Neural progenitor cell (in vitro differentiated cells): ENCODE data around the gene SCRN1. TPM values are rescaled to one million over a fixed set of nuclear protein-coding genes. Genes with fewer than 3 reads are reported as not detected.

ENCODE experiments used
- DNase-seq: peaks from one replicate; pipeline ENCODE4 v3.0.0-alpha.2; 2016; ENCODE audit warnings: low spot score
- H2AFZ ChIP-seq: fragments of 200-600 bp; sonication (generic); replicated peaks from 2 replicates; pipeline ENCODE4 v1.6.1; 2016; ENCODE audit warnings: antibody characterized with exemption
- H3F3A ChIP-seq: fragments of 200-600 bp; sonication (generic); 2 replicates; pipeline ENCODE4 v1.6.1; 2016; ENCODE audit warnings: antibody characterized with exemption, low read depth
- H3K27ac ChIP-seq: fragments of 200-600 bp; sonication (generic); 2 replicates; pipeline ENCODE4 v1.5.1; 2016; ENCODE audit warnings: mild to moderate bottlenecking
- H3K27me3 ChIP-seq: fragments of 200-600 bp; sonication (generic); 2 replicates; pipeline ENCODE4 v1.6.1; 2016; ENCODE audit warnings: mild to moderate bottlenecking, moderate library complexity
- H3K36me3 ChIP-seq: fragments of 200-600 bp; sonication (generic); 2 replicates; pipeline ENCODE4 v1.5.1; 2016
- H3K4me1 ChIP-seq: fragments of 200-600 bp; sonication (generic); 2 replicates; pipeline ENCODE4 v1.6.1; 2016; ENCODE audit warnings: mixed run types
- H3K4me2 ChIP-seq: fragments of 200-600 bp; sonication (generic); 2 replicates; pipeline ENCODE4 v1.6.1; 2016
- H3K4me3 ChIP-seq: fragments of 200-600 bp; sonication (generic); 2 replicates; pipeline ENCODE4 v1.5.1; 2016
- H3K79me2 ChIP-seq: fragments of 200-600 bp; sonication (generic); 2 replicates; pipeline ENCODE4 v1.6.1; 2016; ENCODE audit warnings: low read depth
- H3K9ac ChIP-seq: fragments of 200-600 bp; sonication (generic); 2 replicates; pipeline ENCODE4 v1.6.1; 2016
- H3K9me3 ChIP-seq: fragments of 200-600 bp; sonication (generic); 2 replicates; pipeline ENCODE4 v1.5.1; 2016; ENCODE audit warnings: low read depth
- H4K20me1 ChIP-seq: fragments of 200-600 bp; sonication (generic); 2 replicates; pipeline ENCODE4 v1.6.1; 2016; ENCODE audit warnings: low read depth
- H3K27ac Mint-ChIP-seq: 3 replicates; pipeline ENCODE4 v1.8.0; 2021; ENCODE audit warnings: mixed read lengths
- H3K27me3 Mint-ChIP-seq: 2 replicates; pipeline ENCODE4 v1.8.0; 2022; ENCODE audit warnings: low read depth, mild to moderate bottlenecking, inconsistent platforms, moderate library complexity, mixed read lengths; ENCODE audit not compliant: insufficient read depth
- H3K36me3 Mint-ChIP-seq: 3 replicates; pipeline ENCODE4 v1.8.0; 2021; ENCODE audit warnings: mixed read lengths
- H3K4me1 Mint-ChIP-seq: 3 replicates; pipeline ENCODE4 v1.8.0; 2021; ENCODE audit warnings: mixed read lengths
- H3K4me3 Mint-ChIP-seq: 3 replicates; pipeline ENCODE4 v1.8.0; 2021; ENCODE audit warnings: mild to moderate bottlenecking, moderate library complexity, mixed read lengths
- H3K9me3 Mint-ChIP-seq: 3 replicates; pipeline ENCODE4 v1.8.0; 2020; ENCODE audit warnings: mixed read lengths
- CTCF ChIP-seq: fragments of 200-600 bp; sonication (generic); IDR thresholded peaks from 2 replicates; pipeline ENCODE4 v1.5.1; 2017; ENCODE audit warnings: antibody characterized with exemption, mild to moderate bottlenecking
- EZH2 ChIP-seq: fragments of 200-600 bp; sonication (generic); IDR thresholded peaks from 2 replicates; pipeline ENCODE4 v1.6.1; 2017; ENCODE audit warnings: antibody characterized with exemption, mild to moderate bottlenecking, moderate library complexity
- EZH2phosphoT487 ChIP-seq: fragments of 200-600 bp; sonication (generic); IDR thresholded peaks from 2 replicates; pipeline ENCODE4 v1.6.1; 2017; ENCODE audit warnings: antibody characterized with exemption
- total RNA-seq: library from RNA; depleted of rRNA; stranded (reverse); fragments of >200 nt; gene quantifications from 2 replicates; pipeline ENCODE4 v1.2.3, GENCODE V29; 2015; ENCODE audit warnings: low replicate concordance

The SCRN1 gene
- total RNA-seq, 1 donor from 2014 or later = 106 TPM

DNA sequence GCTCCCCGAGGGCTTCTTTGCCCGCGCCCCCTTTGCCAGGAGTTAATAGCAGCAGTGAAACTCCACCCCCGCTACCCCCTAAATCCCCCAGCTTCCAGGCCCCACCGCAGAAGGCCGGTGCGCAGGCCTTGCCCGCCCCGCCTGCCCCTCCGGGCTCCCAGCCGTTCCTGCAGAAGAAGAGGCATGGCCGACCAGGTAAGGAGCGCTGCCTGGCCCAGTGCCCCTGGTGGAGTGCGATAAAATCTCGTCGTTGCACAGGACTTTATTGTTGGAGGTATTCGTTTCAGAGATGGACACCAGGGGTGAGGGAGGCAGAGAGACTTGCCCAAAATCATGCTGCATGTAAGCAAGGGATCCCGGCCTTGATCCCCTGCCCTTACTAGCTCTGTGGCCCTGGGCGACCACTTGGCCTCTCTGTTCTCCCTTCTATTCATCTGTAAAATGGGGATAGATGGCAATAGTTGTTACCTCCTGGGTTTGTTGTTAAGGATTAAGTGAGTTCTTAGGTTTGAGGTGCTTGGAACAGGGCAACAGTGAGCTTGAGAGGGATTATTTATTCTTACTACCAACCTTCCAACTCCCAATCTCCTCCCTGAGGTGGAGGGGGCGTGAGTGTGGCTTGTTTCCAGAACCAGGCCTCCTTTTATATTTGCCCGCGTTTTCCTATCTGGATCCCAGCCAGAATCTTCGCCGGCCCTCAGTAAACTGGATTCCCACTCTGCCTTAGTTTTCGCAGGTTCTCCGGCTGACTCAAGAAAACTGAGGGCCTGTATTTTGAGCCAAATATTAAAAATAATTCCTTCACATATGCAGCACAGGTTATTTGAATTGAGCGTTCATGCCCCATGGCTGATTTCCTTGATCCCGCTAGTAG lies 105.0 kb downstream of the SCRN1 start:
- Mint-ChIP-seq H3K4me1 (peaks cover 15% of the 10 kb centered on the region), H3K27ac (no peak overlapping the region), H3K4me3 (no peak overlapping the region), H3K9me3 (no peaks in the 10 kb centered on the region), H3K27me3 (peaks cover 17% of the 10 kb centered on the region), H3K36me3 (no peaks in the 10 kb centered on the region)
- H3K79me2 ChIP-seq = no peaks in the 10 kb centered on the region
- H3K9ac ChIP-seq = no peak overlapping the region
- H4K20me1 ChIP-seq = no peaks in the 10 kb centered on the region
- peaks cover 28% of the 10 kb centered on the region for H3F3A ChIP-seq
- H3K9me3 ChIP-seq = no peaks in the 10 kb centered on the region
- peak; percentile 40 for TF ChIP-seq EZH2
- TF ChIP-seq EZH2phosphoT487 = no peak
- TF ChIP-seq CTCF = peak; percentile 47
- peak overlapping the region; percentile 63 for H2AFZ ChIP-seq
- H3K27ac ChIP-seq = no peak overlapping the region
- H3K4me2 ChIP-seq = peak overlapping the region; percentile 79
- H3K36me3 ChIP-seq = no peaks in the 10 kb centered on the region
- peaks cover 14% of the 10 kb centered on the region for H3K27me3 ChIP-seq
- DNase-seq = no peak
- peak overlapping the region; percentile 51 for H3K4me3 ChIP-seq
- H3K4me1 ChIP-seq = peaks cover 11% of the 10 kb centered on the region

- peak overlapping the region; percentile 51 for H3K4me3 ChIP-seq
- no peak for TF ChIP-seq EZH2phosphoT487
- TF ChIP-seq CTCF = no peak
- no peak for TF ChIP-seq EZH2
- DNase-seq = peak; percentile 78
- H3K9ac ChIP-seq = no peak overlapping the region
- no peaks in the 10 kb centered on the region for H3K9me3 ChIP-seq
- no peaks in the 10 kb centered on the region for H4K20me1 ChIP-seq
- peak overlapping the region; percentile 79 for H3K4me2 ChIP-seq
- H3K27me3 ChIP-seq = peaks cover 14% of the 10 kb centered on the region
- H3K9me3 Mint-ChIP-seq = no peaks in the 10 kb centered on the region
- peaks cover 11% of the 10 kb centered on the region for H3K4me1 ChIP-seq
- H3K36me3 ChIP-seq = no peaks in the 10 kb centered on the region
- no peak overlapping the region for H3K27ac Mint-ChIP-seq
- no peaks in the 10 kb centered on the region for H3K79me2 ChIP-seq
- peaks cover 14% of the 10 kb centered on the region for H3K27me3 Mint-ChIP-seq
- peaks cover 15% of the 10 kb centered on the region for H3K4me1 Mint-ChIP-seq
- H3F3A ChIP-seq = peaks cover 28% of the 10 kb centered on the region
- peak overlapping the region; percentile 63 for H2AFZ ChIP-seq
- H3K27ac ChIP-seq = no peak overlapping the region
- H3K36me3 Mint-ChIP-seq = no peaks in the 10 kb centered on the region
- H3K4me3 Mint-ChIP-seq = peak overlapping the region; percentile 62
Observed at GRCh38 chr7:29883462-29884398, 105.9 kb downstream of the SCRN1 start.

GRCh38 chr7:29882481-29882880 lies 107.1 kb downstream of the SCRN1 start:
- H3K4me1 Mint-ChIP-seq = peaks cover 21% of the 10 kb centered on the region
- no peaks in the 10 kb centered on the region for H3K9me3 Mint-ChIP-seq
- no peaks in the 10 kb centered on the region for H3K9me3 ChIP-seq
- H3K4me1 ChIP-seq = peaks cover 11% of the 10 kb centered on the region
- DNase-seq = no peak
- no peak overlapping the region for H3K27ac Mint-ChIP-seq
- H3F3A ChIP-seq = peaks cover 28% of the 10 kb centered on the region
- H2AFZ ChIP-seq = no peak overlapping the region
- TF ChIP-seq EZH2 = no peak
- no peak for TF ChIP-seq CTCF
- no peak for TF ChIP-seq EZH2phosphoT487
- H3K36me3 Mint-ChIP-seq = peaks cover 2% of the 10 kb centered on the region
- H3K4me3 Mint-ChIP-seq = no peak overlapping the region
- H3K4me2 ChIP-seq = no peak overlapping the region
- no peaks in the 10 kb centered on the region for H3K79me2 ChIP-seq
- no peaks in the 10 kb centered on the region for H3K36me3 ChIP-seq
- H4K20me1 ChIP-seq = no peaks in the 10 kb centered on the region
- H3K9ac ChIP-seq = no peak overlapping the region
- peaks cover 14% of the 10 kb centered on the region for H3K27me3 Mint-ChIP-seq
- no peak overlapping the region for H3K27ac ChIP-seq
- peaks cover 14% of the 10 kb centered on the region for H3K27me3 ChIP-seq
- no peak overlapping the region for H3K4me3 ChIP-seq
